CD14-positive monocyte (primary cell): Measurements from ENCODE around the gene MITF. TPM values are rescaled to one million over a fixed set of nuclear protein-coding genes. Genes with fewer than 3 reads are reported as not detected.
A peak's percentile ranks its signal among the peaks of the same experiment; 100 is the strongest.

Experiments
- DNase-seq, 3 donors: peaks; one replicate each; pipeline ENCODE4 v3.0.0-alpha.2; 2011 to 2022
- H2AFZ ChIP-seq: 2 replicates; pipeline ENCODE4 v1.6.0; 2012; ENCODE audit warnings: mild to moderate bottlenecking, low read depth, low read length, inconsistent platforms; ENCODE audit not compliant: insufficient read depth, poor library complexity, severe bottlenecking
- H3K27ac ChIP-seq, 2 donors: 1 replicate in 1 of 2; 2 replicates in 1 of 2; pipeline ENCODE4 v1.5.1; 2012 to 2013; ENCODE audit warnings: low read length in 2 of 2, control low read depth in 1 of 2, inconsistent platforms in 1 of 2, low read depth in 1 of 2, mild to moderate bottlenecking in 1 of 2
- H3K27me3 ChIP-seq, 2 donors: one replicate each; pipeline versions ENCODE4 v1.6.0 to v1.6.1; 2011 to 2013; ENCODE audit warnings: low read length in 2 of 2; ENCODE audit not compliant: control insufficient read depth in 2 of 2, insufficient read depth in 2 of 2
- H3K36me3 ChIP-seq, 2 donors: replicated peaks in 1 of 2; 1 replicate in 1 of 2; 2 replicates in 1 of 2; pipeline versions ENCODE4 v1.5.1 to v1.6.1; 2012 to 2013; ENCODE audit warnings: low read length in 2 of 2, control low read depth in 1 of 2, inconsistent platforms in 1 of 2, mild to moderate bottlenecking in 1 of 2; ENCODE audit not compliant: insufficient read depth in 2 of 2, control insufficient read depth in 1 of 2
- H3K4me1 ChIP-seq, 2 donors: 1 replicate in 1 of 2; 2 replicates in 1 of 2; pipeline versions ENCODE4 v1.5.1 to v1.6.1; 2012 to 2013; ENCODE audit warnings: low read length in 2 of 2, control low read depth in 1 of 2, inconsistent platforms in 1 of 2, mild to moderate bottlenecking in 1 of 2, moderate library complexity in 1 of 2; ENCODE audit not compliant: insufficient read depth in 2 of 2, control insufficient read depth in 1 of 2
- H3K4me2 ChIP-seq: replicated peaks from 2 replicates; pipeline ENCODE3; 2012; ENCODE audit warnings: low read length, moderate library complexity, mild to moderate bottlenecking; ENCODE audit not compliant: poor library complexity, severe bottlenecking; ENCODE audit errors: extremely low read depth
- H3K4me3 ChIP-seq, 3 experiments: fragments of 200-600 bp in 1 of 3; sonication (generic) in 1 of 3; replicated peaks in 1 of 3; 1 replicate in 2 of 3; 2 replicates in 1 of 3; pipeline ENCODE4 v1.5.1; 2011 to 2013; ENCODE audit warnings: low read length in 3 of 3, mild to moderate bottlenecking in 3 of 3, control low read depth in 2 of 3, low read depth in 2 of 3, inconsistent platforms in 1 of 3, moderate library complexity in 1 of 3
- H3K79me2 ChIP-seq: 2 replicates; pipeline ENCODE4 v1.6.0; 2012; ENCODE audit warnings: mild to moderate bottlenecking, control low read depth, inconsistent platforms, low read length, moderate library complexity; ENCODE audit not compliant: insufficient read depth
- H3K9ac ChIP-seq: 2 replicates; pipeline ENCODE4 v1.6.0; 2017; ENCODE audit warnings: low read length, mild to moderate bottlenecking; ENCODE audit not compliant: insufficient read depth, poor library complexity, severe bottlenecking
- H3K9me3 ChIP-seq, 2 donors: replicated peaks in 1 of 2; 1 replicate in 1 of 2; 2 replicates in 1 of 2; pipeline versions ENCODE4 v1.5.1 to v1.6.1; 2012 to 2013; ENCODE audit warnings: low read length in 2 of 2, control low read depth in 1 of 2; ENCODE audit not compliant: control insufficient read depth in 1 of 2, insufficient read depth in 1 of 2
- H4K20me1 ChIP-seq: 2 replicates; pipeline ENCODE4 v1.6.0; 2012; ENCODE audit warnings: mild to moderate bottlenecking, low read length, control low read depth, moderate library complexity; ENCODE audit not compliant: insufficient read depth
- H3K27ac Mint-ChIP-seq, 7 donors: one replicate each; pipeline ENCODE4 v1.8.0; 2020; ENCODE audit warnings: mild to moderate bottlenecking in 7 of 7, mixed read lengths in 7 of 7, moderate library complexity in 6 of 7, inconsistent platforms in 2 of 7
- H3K27me3 Mint-ChIP-seq, 3 donors: one replicate each; pipeline ENCODE4 v1.8.0; 2021 to 2022; ENCODE audit warnings: low read depth in 3 of 3, mild to moderate bottlenecking in 3 of 3, mixed read lengths in 3 of 3, moderate library complexity in 3 of 3, inconsistent platforms in 1 of 3
- H3K36me3 Mint-ChIP-seq, 2 donors: one replicate each; pipeline ENCODE4 v1.8.0; 2020; ENCODE audit warnings: mixed read lengths in 2 of 2, inconsistent platforms in 1 of 2, mild to moderate bottlenecking in 1 of 2
- H3K4me1 Mint-ChIP-seq: one replicate; pipeline ENCODE4 v1.8.0; 2020; ENCODE audit warnings: mild to moderate bottlenecking, mixed read lengths
- H3K4me3 Mint-ChIP-seq, 2 donors: one replicate each; pipeline ENCODE4 v1.8.0; 2020; ENCODE audit warnings: mild to moderate bottlenecking in 2 of 2, mixed read lengths in 2 of 2, moderate library complexity in 1 of 2
- H3K9me3 Mint-ChIP-seq, 7 donors: one replicate each; pipeline ENCODE4 v1.8.0; 2020 to 2022; ENCODE audit warnings: mixed read lengths in 7 of 7, mild to moderate bottlenecking in 6 of 7, moderate library complexity in 6 of 7, inconsistent platforms in 2 of 7
- WGBS: methylation state at CpG from one replicate; pipeline ENCODE4 v1.1.5; 2013; ENCODE audit warnings: missing lambda C conversion rate; ENCODE audit not compliant: insufficient coverage; 5-methylcytosine and 5-hydroxymethylcytosine counted together
- intact Hi-C, 2 donors: fragments of 100-400 bp; cut with micrococcal nuclease; formaldehyde crosslinking; loops; one replicate each; pipeline versions ENCODE4 v1.15.0 to v1.15.1; 2023
- polyA plus RNA-seq, 3 donors: library from polyadenylated mRNA; depleted of rRNA in 1 of 3; unstranded in 2 of 3; stranded (reverse) in 1 of 3; fragments of 300-500 nt in 2 of 3; fragments of >200 nt in 1 of 3; fragmentation: Illumina TruSeq in 2 of 3; gene quantifications; 1 replicate in 2 of 3; 2 replicates in 1 of 3; pipeline ENCODE4 v1.2.3, GENCODE V29; 2012 to 2021
- TF ChIP-seq, protein P1 (sequence below): fragments of 200-600 bp; IDR thresholded peaks from one replicate; pipeline ENCODE4 v1.8.0; 2022; ENCODE audit warnings: antibody characterized with exemption, mild to moderate bottlenecking

Gene MITF
- polyA plus RNA-seq, 3 donors = 7.0 to 15.1 (median 12.1) TPM

DNA sequence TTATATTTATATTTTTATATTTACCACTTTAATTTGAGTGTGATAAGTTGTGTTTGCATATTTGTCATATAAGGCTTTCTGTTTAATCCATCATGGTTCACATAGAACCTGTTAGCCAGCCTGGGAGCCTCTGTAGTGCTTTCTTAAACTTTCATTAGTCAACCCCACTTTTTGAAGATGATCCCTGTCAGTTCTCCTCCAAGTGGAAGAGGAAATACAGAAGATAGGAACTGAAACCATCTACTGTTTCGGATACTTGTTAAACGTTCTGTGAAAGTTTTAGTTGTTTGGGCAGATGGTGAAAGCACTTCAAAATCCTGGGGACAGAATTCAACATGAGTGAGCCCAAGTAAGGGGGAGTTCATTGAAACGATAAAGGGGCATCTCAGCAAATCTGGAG lies 255.7 kb downstream of the MITF start:
- TF ChIP-seq, protein P1, sequence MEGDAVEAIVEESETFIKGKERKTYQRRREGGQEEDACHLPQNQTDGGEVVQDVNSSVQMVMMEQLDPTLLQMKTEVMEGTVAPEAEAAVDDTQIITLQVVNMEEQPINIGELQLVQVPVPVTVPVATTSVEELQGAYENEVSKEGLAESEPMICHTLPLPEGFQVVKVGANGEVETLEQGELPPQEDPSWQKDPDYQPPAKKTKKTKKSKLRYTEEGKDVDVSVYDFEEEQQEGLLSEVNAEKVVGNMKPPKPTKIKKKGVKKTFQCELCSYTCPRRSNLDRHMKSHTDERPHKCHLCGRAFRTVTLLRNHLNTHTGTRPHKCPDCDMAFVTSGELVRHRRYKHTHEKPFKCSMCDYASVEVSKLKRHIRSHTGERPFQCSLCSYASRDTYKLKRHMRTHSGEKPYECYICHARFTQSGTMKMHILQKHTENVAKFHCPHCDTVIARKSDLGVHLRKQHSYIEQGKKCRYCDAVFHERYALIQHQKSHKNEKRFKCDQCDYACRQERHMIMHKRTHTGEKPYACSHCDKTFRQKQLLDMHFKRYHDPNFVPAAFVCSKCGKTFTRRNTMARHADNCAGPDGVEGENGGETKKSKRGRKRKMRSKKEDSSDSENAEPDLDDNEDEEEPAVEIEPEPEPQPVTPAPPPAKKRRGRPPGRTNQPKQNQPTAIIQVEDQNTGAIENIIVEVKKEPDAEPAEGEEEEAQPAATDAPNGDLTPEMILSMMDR = no peak
- no peaks in the 10 kb centered on the region for H3K36me3 ChIP-seq
- no peaks in the 10 kb centered on the region for H4K20me1 ChIP-seq
- Mint-ChIP-seq H3K4me3 (peak overlapping the region; percentile 62 to 80), H3K36me3 (no peaks in the 10 kb centered on the region), H3K27me3 (peaks cover 0 to 2% (median 0%) of the 10 kb centered on the region in 3 donors), H3K9me3 (peaks cover 0 to 7% (median 0%) of the 10 kb centered on the region in 7 donors), H3K4me1 (peaks cover 18% of the 10 kb centered on the region), H3K27ac (peak overlapping the region; percentile 24 to 81 (median 61))
- peaks cover 0 to 5% of the 10 kb centered on the region in 2 donors for H3K9me3 ChIP-seq
- intact Hi-C loops = no loop called here
- peaks cover 16 to 17% of the 10 kb centered on the region in 2 donors for H3K4me1 ChIP-seq
- peak in 2 of 3 donors; percentile 47 to 50 for DNase-seq
- peak overlapping the region in 1 of 2 donors; percentile 52 for H3K27ac ChIP-seq
- peak overlapping the region; percentile 33 for H2AFZ ChIP-seq
- H3K79me2 ChIP-seq = no peaks in the 10 kb centered on the region
- H3K4me3 ChIP-seq = peak overlapping the region in 1 of 3 experiments; percentile 43
- peak overlapping the region; percentile 49 for H3K4me2 ChIP-seq
- 0% methylated on average over 2 of the region's 3 CpGs for WGBS
- H3K9ac ChIP-seq = no peak overlapping the region
- H3K27me3 ChIP-seq = no peaks in the 10 kb centered on the region

DNA sequence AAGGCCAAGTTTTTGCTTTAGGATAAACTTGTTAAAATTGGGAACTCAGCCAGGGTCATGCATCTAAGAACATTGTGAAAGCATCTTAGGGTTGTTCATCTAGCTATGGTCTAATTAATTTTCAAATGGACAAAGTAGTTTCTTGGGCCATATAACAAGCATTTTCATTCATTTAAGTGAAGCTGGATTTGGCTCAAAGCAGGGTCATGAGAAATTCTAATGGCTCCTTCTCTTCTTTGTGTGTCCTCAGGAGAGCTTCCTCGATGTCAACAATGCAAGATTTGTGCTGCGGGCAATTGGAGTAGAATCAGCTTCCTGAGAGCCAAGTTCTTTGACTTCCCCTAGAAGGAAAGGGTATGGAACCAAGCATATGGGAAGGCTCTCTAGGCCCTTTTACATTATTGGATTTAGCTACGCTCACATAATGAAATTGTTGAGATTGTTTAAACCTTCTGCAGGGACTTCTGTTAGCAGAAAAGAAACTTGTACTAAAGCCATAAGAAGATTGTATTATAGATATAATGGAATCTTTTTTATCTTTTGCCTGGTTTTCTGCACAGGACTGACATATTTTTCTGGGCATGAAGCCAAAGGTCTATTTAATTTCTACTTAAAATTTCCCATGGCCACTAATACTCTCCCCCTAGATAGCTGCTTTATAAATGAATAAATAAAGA lies 258.5 kb downstream of the MITF start:
- Mint-ChIP-seq H3K27ac (peak overlapping the region in 2 of 7 donors; percentile 15 to 23), H3K36me3 (no peaks in the 10 kb centered on the region), H3K9me3 (peaks cover 0 to 8% (median 3%) of the 10 kb centered on the region in 7 donors), H3K4me1 (peaks cover 18% of the 10 kb centered on the region), H3K4me3 (no peak overlapping the region), H3K27me3 (peaks cover 0 to 2% (median 0%) of the 10 kb centered on the region in 3 donors)
- H3K79me2 ChIP-seq = no peaks in the 10 kb centered on the region
- no peaks in the 10 kb centered on the region for H3K27me3 ChIP-seq
- peaks cover 16 to 17% of the 10 kb centered on the region in 2 donors for H3K4me1 ChIP-seq
- H3K9me3 ChIP-seq = peaks cover 0 to 5% of the 10 kb centered on the region in 2 donors
- H3K4me3 ChIP-seq = no peak overlapping the region
- H4K20me1 ChIP-seq = no peaks in the 10 kb centered on the region
- DNase-seq = no peak
- H3K9ac ChIP-seq = no peak overlapping the region
- intact Hi-C loops = no loop called here
- no peak overlapping the region for H3K27ac ChIP-seq
- no peak overlapping the region for H2AFZ ChIP-seq
- WGBS = no CpG with 5 or more reads among the region's 3 CpGs
- TF ChIP-seq, protein P1 = no peak
- no peaks in the 10 kb centered on the region for H3K36me3 ChIP-seq
- H3K4me2 ChIP-seq = no peak overlapping the region
